ENCODE data around the gene PARP6.
A peak's percentile ranks its signal among the peaks of the same experiment; 100 is the strongest.
"Not testable (repeated sequence)": the region's sequence is repeated elsewhere in the genome, so short reads cannot be mapped to it uniquely, and the experiment has no call there.

PARP6 gene

DNA sequence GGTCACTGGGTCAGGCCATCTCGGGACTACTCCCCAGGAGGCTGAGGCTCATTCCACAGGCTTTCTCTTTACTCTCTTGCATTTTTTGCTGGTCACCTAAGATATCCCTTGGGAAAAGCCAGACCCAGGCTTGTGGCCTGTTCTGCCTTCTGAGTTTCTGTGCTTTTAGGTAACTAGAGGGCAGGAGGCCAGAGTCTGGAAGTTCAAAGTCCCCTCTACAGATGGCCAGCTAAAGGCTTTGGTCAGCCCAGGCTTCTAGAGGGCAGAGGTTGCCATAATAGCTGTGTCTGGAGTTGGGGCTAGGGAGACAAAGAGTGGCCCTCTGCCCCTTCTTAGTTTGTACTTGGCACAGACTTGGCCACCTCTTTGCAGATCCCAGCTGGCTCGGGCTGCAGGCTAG, 8.4 kb upstream of the PARP6 start:
- DNase-seq (ENCODE audit: low spot score) = no peak

DNA sequence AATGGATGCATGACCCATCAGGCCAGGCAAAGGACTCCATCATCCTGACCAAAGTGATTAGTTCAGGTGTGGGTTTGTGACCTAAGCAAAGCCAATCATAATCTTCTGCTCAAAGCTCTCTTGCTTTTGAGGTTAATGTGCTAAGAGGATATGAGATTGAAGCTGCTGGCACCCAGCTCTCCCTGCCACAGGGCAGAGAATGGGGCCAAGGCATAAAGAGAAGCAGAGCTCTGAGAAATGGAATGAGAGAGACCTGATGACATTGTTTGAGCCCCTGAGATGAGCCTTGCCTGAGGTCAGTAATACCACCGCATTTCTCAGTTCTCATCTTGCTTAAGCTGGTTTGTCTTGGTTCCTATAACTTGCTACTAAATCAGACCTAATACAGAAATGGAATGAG, 6.4 kb upstream of the PARP6 start:
- DNase-seq (ENCODE audit: low spot score) = no peak

DNA sequence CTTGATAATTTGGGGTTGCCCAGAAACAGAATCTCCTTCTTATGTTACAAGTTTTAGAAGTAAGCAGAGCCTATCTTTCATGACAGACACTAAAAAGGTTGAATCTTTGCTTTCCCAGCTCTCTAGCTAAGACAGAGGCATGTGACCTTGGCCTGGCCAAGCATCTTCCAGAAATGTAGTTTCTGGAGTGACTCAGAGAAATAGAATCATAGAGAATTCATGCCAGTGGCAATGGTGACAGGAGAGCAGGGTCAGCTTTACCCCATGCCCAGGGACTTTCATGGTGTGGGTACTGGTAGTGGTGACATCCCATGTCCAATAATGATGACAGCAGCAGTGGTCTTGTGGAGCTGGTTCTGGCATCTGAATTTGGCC, 4.0 kb upstream of the PARP6 start:
- no peak for DNase-seq (ENCODE audit: low spot score)

DNA sequence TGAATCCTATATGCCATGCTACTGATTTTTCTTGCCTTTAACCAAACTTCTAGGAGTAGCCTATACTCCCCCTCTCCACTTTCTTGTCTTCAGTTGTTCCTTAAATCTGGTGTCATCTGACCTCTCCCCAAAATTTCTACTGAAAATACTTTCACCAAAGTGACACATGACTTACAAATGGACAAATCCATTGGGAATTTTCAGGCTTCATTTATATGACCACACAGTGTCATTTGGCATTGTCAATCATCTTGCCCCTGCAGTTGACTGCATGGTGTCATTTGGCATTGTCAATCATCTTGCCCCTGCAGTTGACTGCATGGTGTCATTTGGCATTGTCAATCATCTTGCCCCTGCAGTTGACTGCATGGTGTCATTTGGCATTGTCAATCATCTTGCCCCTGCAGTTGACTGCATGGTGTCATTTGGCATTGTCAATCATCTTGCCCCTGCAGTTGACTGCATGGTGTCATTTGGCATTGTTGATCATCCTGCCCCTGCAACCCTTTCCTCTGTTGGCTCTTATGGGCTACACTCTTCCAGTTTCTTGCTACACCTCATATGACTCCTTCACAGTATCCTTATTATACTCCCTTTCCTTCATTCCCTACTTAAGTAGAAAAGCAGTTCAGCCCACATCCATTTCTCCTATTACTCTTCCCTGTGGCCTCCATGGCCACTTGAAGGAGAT, 3.4 kb upstream of the PARP6 start:
- not testable (repeated sequence) for DNase-seq (ENCODE audit: low spot score)

DNA sequence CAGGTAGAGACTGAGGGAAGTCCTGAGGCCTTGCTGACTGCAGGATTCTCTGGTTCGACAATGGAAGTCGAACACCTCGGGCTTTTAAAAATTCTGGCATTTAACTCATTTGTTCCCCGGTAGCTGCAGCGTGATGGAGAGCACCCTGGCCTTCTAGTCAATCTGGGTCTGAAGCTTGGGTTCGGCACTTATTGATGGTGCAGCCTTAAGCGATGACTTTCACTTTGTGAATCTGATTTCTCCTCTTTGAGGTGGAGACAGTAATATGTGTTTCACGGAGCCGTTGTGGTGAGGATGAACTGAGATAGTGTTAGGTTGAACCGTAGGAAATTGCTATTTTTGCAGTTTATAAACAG, 621 bp upstream of the PARP6 start:
- no peak for DNase-seq (ENCODE audit: low spot score)

DNA sequence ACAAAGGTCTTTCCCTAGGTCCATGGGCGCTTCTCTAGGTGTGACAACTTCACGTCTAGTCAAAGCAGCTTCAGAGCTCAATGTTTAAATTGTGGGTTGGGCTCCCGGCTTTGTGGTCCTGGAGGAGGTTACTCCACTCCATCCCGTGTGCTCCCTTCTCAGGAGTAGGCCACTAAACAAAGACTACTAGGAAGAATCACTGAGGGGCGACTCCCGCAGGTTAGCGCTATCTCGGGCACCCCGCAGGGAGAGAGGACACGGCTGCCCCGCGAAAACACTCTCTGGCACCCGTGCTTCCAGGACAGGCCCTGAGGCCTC, 500 bp downstream of the PARP6 start:
- peak; percentile 25 for DNase-seq (ENCODE audit: low spot score)

DNA sequence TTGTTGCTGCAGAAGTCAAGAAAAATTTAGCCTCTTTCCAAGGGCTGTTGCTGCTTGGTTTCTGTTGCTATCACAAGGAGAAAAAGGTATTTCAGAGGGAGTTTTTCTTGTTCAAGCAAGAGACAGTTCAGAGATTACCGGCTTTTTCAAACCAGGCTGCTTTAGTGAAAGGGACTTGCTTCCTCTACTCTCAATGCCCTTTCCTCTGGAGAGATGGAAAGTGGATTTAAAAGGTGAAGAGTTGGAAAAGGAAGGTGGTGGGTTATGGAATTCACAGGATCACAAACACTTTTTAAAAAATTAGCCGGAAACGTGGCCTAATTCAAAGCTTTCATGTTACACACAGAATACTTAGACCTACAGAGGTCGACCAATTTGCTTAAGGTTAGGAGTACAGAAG, 1.1 kb downstream of the PARP6 start:
- DNase-seq (ENCODE audit: low spot score) = no peak

DNA sequence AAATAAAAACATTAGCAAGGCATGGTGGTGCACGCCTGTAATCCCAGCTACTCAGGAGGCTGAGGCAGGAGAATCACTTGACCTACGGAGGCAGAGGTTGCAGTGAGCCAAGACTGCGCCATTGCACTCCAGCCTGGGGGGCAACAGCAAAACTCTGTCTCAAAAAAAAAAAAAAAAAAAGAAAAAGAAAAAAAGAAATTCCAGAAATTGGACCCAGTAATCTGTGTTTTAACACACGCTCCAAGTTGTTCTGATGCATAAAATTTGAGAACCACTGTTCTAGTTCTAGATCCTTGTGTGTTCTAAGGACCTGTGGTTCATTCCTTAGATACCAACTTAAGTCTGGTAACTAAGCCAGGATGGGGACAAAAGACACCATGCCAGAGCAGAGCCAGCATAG, 2.6 kb downstream of the PARP6 start:
- no peak for DNase-seq (ENCODE audit: low spot score)

DNA sequence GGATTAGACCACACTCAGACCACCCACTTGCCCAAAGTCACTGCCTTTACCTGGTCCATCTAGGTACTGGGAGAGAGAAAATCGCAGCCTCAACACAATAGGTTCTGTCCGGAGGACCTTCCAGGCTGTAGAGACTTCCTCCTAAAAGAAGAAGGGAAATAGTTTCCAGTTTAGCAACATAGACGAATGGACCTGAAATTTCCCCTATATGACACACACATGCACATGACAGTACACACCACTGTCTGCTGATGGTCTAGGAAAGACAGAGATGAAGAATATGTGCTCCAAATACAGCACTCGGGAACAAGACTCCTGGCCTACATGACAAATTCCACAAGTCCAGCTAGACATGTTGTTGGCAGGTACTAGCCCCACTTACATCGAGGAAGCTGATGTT, 7.3 kb downstream of the PARP6 start:
- DNase-seq (ENCODE audit: low spot score) = no peak

DNA sequence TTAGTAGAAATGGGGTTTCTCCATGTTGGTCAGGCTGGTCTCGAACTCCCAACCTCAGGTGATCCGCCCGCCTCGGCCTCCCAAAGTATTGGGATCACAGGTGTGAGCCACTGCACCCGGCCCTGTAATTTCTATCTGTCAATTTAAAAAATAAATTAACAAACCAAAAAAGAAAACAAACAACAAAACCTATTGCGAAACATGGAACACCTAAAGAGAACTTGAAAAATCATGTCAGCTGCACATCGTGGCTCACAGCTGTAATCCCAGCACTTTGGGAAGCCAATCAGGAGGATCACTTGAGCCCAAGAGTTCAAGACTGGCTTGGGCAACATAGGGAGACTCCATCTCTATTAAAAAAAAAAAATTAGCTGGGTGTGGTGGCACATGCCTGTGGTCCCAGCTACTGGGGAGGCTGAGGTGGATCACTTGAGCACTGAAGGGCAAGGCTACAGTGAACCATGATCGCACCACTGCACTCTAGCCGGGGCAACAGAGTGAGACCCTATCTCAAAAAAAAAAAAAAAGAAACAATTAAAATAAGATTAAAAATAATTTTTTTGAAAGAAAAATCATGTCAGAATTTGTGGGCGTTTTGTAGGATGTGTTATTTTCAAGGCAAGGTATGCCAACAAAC, 19.6 kb downstream of the PARP6 start:
- DNase-seq (ENCODE audit: low spot score) = no peak

DNA sequence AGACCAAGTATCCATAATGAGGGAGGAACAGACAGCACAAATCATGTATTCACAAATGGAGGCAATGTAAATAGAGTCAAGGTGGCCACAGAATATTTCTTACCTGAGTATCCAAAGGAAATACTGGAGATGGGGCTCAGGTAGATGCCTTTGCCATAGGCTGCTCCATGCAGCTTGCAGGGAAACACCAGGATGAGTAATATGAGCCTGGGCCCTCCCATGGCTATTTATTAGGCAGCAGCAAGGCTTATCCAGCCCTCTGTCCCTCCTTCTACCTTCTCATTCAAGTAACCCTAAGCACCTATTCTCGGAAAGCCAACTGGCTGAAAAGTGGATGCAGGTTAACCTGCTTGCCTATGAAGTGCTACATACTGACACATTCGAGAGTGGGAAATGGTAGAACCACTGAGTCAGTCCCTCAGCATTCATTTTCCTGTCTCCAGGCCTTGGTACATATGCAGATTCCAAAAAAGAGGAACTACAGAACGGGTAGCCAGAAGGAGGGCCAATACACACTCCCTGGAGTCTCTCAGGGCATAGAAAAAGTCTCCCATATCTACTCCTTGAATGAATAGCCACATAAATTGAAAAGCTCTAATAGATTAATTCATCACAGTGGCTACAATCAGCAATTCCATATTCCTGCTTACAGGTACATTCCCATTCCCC, 23.1 kb downstream of the PARP6 start:
- DNase-seq (ENCODE audit: low spot score) = no peak

DNA sequence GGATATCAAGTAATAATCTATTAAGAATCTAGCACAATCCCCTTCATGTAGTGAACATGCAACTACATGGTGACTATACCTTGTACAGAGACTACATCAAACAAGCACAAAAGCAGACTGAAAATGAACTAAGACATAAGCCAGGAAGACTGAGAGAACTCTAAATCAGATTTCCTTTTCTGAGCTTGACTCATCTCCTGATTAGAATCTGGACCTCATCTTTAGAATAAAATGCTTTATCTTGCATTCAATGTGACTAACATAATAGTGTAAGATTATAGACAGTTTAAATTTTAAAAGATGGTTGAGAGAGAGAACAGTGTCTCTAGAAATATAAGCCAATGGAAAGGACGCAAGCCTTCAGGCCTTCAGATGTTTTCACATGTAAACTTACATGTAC, 23.8 kb downstream of the PARP6 start:
- no peak for DNase-seq (ENCODE audit: low spot score)

DNA sequence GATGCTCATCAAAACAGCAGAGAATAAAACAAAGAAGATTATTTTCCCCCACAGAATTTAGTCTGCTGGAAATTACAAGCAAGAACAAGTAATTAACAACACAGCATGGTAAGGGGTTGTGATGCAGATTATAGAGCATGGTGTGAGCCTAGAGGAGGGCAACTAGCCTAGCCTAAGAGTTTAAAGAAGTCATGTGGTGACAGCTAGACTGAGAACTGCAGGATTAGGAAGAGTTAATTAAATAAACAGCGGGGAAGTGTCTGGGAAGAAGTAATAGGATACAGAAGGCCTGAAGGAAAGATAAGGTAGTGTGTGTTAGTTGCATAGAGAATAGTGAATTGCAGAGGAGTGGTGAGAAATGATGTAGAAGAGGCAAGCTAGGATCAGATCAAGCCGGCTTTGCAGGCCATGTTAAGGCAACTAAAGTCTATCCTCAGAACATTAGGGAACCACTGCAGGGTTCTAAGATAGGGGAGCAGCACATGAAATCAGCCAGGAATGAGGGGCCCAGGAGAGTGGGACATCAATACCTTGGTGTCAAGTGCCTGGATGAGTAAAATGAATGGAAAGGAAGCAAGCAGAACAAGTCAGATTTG, 29.5 kb downstream of the PARP6 start:
- DNase-seq (ENCODE audit: low spot score) = peak; percentile 38

DNA sequence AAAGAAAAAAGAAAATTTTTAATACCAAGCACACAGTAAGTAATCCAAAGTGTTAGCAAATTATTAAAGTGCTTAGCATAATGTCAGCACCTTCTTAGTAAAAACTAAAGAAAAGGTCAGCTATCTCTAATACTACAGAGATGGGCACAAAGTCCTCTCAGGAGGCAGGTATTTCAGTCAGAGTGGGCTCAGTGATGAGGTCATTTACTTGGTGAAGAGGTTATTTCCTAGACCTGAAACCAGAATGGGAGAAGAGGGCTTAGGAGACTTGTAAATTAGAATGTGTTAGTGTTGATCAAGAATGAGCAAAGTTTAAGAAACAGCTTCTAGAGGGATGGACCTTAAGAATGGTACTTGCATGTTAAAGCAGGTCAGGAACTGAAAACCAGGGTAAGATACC, 32.7 kb downstream of the PARP6 start:
- DNase-seq (ENCODE audit: low spot score) = no peak

DNA sequence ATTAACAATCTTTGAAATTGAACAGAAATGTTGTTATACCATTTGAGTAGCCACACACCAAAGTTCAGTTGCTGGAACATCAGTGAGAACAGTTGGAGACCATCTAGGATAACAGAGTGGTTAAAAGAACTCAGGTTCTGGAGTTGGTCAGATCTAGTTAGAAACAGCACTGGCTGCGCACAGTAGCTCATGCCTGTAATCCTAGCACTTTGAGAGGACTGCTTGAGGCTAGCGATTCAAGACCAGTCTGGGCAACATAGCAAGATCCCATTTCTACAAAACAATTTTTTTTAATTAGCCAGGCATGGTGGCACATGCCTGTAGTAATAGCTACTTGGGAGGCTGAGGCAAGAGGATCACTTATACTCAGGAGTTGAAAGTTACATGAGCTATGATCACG, 33.8 kb downstream of the PARP6 start:
- no peak for DNase-seq (ENCODE audit: low spot score)

DNA sequence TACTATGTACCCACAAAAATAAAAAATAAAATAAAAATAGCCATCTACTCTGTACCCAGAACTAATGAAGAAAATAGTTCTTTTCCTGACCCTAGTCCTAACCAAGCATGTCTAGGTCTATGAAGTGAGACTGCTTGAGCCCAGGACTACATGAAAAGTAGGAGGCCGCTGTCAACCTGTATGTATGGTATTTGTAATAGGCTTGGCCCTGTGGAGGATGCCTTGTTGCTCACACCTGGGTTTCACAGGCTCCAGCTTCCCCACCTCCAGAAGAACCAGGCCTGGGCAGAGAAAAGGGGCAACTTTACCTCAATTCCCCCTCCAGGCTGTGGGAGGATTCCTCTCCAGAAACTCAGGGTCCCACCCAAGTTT, 34.5 kb downstream of the PARP6 start:
- DNase-seq (ENCODE audit: low spot score) = peak; percentile 24

DNA sequence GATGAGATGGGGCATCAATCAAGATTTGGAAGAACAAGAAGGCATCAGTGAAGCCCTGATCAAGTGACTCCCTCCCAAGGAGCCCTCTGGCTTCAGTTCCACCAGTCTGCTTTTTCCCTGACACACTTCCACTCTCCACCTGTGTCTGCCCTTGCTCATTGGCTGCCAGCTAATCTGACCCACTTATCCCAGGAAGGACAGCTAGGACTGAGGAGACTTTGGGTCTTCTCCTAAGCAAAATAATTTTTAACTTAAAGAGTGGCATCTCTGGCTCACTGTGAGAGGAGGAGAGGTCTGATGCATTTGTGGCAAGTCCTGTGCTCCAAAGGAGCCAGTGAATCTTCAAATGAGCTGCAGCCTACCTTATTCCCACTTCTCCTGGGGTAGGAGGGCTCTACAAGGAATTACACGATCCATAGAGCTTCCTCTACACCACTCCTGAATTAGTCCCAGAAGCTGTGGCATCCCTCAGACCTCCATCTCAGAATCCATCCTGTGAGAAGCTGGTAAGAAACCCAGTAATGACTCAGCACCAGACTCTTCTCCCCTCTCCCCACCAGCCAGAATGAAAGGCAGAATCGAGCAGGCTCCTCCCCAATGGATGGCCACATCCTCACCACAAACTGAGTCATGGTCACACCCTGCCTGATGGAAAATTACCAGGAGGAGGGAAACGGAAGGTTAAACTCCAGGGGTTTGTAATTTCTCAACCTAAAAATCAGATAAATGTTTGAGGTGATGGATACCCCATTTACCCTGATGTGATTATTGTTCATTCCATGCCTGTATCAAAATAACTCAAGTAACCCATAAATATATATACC, 35.1 kb downstream of the PARP6 start:
- peak; percentile 78 for DNase-seq (ENCODE audit: low spot score)

DNA sequence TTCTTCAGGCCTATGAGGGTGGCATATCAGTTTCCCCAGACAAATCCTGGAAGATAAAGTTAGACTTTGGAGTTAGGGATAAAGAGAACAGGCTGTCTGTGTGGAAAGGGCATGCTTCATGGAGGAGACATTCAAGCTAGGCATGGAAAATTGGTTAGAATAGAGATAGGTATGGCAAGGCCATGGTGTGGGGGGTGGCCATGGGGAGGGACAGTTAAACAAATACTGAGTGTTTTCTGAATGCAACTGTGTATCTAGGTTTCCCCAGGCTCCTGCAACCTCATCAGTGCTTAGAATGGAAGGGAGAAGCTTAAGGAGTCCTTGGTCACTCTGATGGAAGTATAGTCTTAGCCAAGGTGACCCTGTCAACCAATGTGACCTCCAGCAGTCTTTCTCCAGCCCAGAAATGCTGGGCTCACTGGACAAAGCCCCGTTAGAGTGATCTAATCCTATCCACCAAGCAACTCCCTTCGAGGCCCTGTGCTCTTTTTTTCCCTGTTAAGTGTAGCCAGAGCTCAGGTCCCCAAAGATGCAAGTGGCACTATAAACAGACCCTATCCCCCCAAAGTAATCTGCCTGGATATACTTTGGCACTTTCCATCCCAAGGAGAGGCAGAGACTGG, 35.9 kb downstream of the PARP6 start:
- no peak for DNase-seq (ENCODE audit: low spot score)

DNA sequence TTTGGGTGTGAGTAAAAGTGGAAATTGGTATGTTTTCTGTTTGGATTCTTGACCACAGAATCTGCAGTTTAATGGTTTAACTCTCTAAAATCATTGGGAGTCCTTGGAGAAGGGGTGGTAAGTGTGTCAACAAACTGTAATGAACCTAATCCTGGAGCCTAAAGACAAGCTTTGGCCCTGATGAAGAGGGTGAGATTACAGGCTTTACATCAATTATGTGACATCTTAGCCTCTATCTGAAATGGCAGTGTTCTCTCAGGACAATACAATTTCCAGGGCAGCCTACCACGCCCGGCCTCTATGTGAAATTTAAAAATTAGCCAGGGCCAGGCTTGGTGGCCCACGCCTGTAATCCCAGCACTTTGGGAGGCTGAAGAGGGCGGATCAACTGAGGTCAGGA, 37.1 kb downstream of the PARP6 start:
- no peak for DNase-seq (ENCODE audit: low spot score)

DNA sequence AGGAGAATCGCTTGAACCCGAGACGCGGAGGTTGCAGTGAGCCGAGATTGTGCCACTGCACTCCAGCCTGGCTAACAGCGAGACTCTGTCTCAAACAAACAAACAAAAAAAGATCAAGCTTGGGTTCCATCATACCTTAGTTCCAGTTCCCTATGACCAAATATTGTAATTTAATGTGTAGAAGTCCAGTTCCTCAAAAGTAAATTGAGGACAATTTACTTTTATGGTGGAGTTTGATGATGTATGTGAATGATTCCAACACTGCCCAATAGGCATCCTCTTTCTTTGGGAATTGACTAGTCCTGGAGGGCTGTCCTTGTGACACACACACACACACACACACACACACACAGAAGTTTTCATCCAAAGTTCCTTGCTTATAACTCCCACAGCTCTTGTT, 38.6 kb downstream of the PARP6 start:
- no peak for DNase-seq (ENCODE audit: low spot score)

DNA sequence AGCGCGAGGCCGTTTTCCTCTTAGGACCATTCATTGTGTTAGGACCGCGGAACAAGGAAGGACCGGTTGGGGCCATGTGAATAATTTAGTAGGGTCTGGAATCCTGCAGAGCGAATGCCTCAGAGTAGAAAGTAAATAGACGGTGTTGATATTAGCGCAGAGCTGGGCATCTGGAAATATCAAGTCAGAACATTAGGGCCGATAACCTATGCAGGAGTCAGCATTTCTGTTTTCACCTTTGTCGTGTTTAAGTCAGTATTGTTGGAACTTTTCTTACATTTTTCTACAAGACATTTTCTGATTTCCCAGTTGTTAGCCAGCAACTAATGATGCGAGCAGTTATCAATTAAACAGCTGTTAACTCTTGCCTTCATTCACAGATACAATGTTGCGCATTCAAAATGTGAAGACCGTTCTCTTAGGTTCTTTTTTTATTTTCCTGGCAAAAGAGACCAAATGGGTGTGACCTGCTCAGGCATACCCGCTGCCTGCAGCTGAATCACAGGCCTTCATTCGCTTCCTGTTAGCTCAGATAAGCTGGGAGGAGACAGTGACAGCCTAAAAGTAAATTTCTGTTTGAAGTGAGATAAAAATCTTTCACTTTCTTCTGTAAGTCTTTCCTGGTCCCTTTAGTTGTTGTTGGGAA, 40.4 kb downstream of the PARP6 start:
- peak; percentile 27 for DNase-seq (ENCODE audit: low spot score)
